ENCODE measurements around the gene C6. TPM values are rescaled to one million over a fixed set of nuclear protein-coding genes. Genes with fewer than 3 reads are reported as not detected.
"Not testable (repeated sequence)": the region's sequence is repeated elsewhere in the genome, so short reads cannot be mapped to it uniquely, and the experiment has no call there.

Gene C6
- total and polyA plus RNA-seq, 9 of the 15 experiments (the other 6 are each of a cell fraction or from before 2014, with no cell fraction given), result 0.09 TPM; not detected in 8

DNA sequence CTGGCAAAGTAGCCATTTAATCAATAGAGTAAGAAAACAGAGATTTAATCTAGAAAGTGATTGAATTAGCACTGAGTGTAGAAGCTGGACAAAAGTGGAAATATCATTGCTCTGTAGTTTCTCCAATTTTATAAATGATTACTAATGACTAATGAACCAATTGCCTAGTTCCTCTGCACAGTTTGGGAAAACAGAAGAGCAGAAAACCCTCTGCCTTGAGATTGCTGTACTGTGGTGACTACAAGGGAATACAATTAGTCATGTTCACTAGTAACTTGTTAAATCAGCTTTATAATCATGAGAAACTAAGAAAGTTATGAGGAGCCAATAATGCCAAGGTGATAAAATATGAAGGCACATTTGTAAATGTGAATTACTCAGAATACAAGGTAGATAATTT is 21.1 kb upstream of the C6 start:
- POLR2A ChIA-PET, result no interaction called here
- Histone ChIP-seq H3K4me1 (replicated peaks in 1 of 2; ENCODE audit: control insufficient read depth in 2 of 2, insufficient read depth in 2 of 2, low read length in 2 of 2) (no peaks in the 10 kb centered on the region), H4K20me1 (replicated peaks; ENCODE audit: control insufficient read depth, insufficient read depth, low read length) (no peaks in the 10 kb centered on the region), H3K27ac (ENCODE audit: extremely low read depth, low read depth, low read length) (no peak overlapping the region), H3K36me3 (ENCODE audit: control insufficient read depth, insufficient read depth, low read length) (no peaks in the 10 kb centered on the region), H2AFZ (ENCODE audit: low read depth, low read length) (no peak overlapping the region), H3K9me1 (ENCODE audit: control insufficient read depth, insufficient read depth, low read length) (no peaks in the 10 kb centered on the region), H3K9ac (ENCODE audit: insufficient read depth in 1 of 2, low read depth in 2 of 2, low read length in 2 of 2) (no peak overlapping the region), H3K4me3 (no peak overlapping the region), H3K4me2 (ENCODE audit: insufficient read depth, low read length) (no peak overlapping the region), H3K27me3 (ENCODE audit: control insufficient read depth in 2 of 2, insufficient read depth in 2 of 2, low read length in 2 of 2) (no peaks in the 10 kb centered on the region), H3K9me3 (replicated peaks; ENCODE audit: control insufficient read depth, insufficient read depth, low read depth, low read length) (no peaks in the 10 kb centered on the region), H3K79me2 (ENCODE audit: control insufficient read depth, insufficient read depth, low read length) (no peaks in the 10 kb centered on the region)
- no peak for FAIRE-seq
- no TSS peak for BruUV-seq (replicated peaks)
- no peak for DNase-seq (ENCODE audit: extremely low read depth in 1 of 4, low spot score in 3 of 4)
- no peak for ATAC-seq
- intact Hi-C loops (cut with micrococcal nuclease), result no loop called here
- TF ChIP-seq RBM17 (IDR thresholded peaks at IDR 0.05; ENCODE audit: borderline replicate concordance, low read depth, low read length), result no peak
- no peak for TF ChIP-seq ZNF165 (CRISPR knock-in tag; IDR thresholded peaks at IDR 0.05; ENCODE audit: borderline replicate concordance)
- TF ChIP-seq FOXK1 (CRISPR knock-in tag; IDR thresholded peaks at IDR 0.05; ENCODE audit: borderline replicate concordance), result no peak
- TF ChIP-seq STAT5B (CRISPR knock-in tag; IDR thresholded peaks at IDR 0.05), result no peak
- TF ChIP-seq NONO (IDR thresholded peaks at IDR 0.05; ENCODE audit: low read depth in 2 of 2, low read length in 1 of 2), result no peak
- TF ChIP-seq ZNF263 (CRISPR knock-in tag; IDR thresholded peaks at IDR 0.05; ENCODE audit: borderline replicate concordance), result no peak
- no peak for TF ChIP-seq SRSF1 (IDR thresholded peaks at IDR 0.05; ENCODE audit: low read depth, low read length)
- in situ Hi-C loops (cut with MboI), result no loop called here
- CTCF ChIA-PET (ENCODE audit: low intra/inter-chr PET ratio), result no interaction called here

DNA sequence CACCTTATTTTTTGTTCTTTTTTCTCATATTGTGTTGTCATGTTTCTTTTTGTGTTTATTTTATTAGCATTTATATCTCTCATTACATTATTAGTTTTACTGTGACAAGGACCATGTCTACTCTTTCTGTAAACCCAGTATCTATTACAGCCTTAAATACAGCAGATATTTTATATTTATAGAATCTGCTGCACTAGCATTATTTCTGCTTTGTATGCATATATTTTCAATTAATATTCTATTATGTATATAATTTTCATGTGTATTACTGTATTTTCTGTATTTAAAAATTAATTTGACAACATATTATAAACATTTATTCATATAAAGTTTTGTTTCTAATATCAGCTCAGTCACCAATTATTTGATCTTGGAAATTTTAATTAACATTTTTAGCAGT is 19.5 kb upstream of the C6 start:
- no peak for FAIRE-seq
- CTCF ChIA-PET (ENCODE audit: low intra/inter-chr PET ratio), result no interaction called here
- Histone ChIP-seq H3K9me1 (ENCODE audit: control insufficient read depth, insufficient read depth, low read length) (no peaks in the 10 kb centered on the region), H3K4me1 (replicated peaks in 1 of 2; ENCODE audit: control insufficient read depth in 2 of 2, insufficient read depth in 2 of 2, low read length in 2 of 2) (no peaks in the 10 kb centered on the region), H3K9me3 (replicated peaks; ENCODE audit: control insufficient read depth, insufficient read depth, low read depth, low read length) (no peaks in the 10 kb centered on the region; the same call in 1 of the 2 replicates), H3K79me2 (ENCODE audit: control insufficient read depth, insufficient read depth, low read length) (no peaks in the 10 kb centered on the region), H3K4me3 (no peak overlapping the region), H3K36me3 (ENCODE audit: control insufficient read depth, insufficient read depth, low read length) (no peaks in the 10 kb centered on the region), H3K27ac (ENCODE audit: extremely low read depth, low read depth, low read length) (no peak overlapping the region), H3K4me2 (ENCODE audit: insufficient read depth, low read length) (no peak overlapping the region), H2AFZ (ENCODE audit: low read depth, low read length) (no peak overlapping the region), H4K20me1 (replicated peaks; ENCODE audit: control insufficient read depth, insufficient read depth, low read length) (no peaks in the 10 kb centered on the region), H3K9ac (ENCODE audit: insufficient read depth in 1 of 2, low read depth in 2 of 2, low read length in 2 of 2) (no peak overlapping the region), H3K27me3 (ENCODE audit: control insufficient read depth in 2 of 2, insufficient read depth in 2 of 2, low read length in 2 of 2) (no peaks in the 10 kb centered on the region)
- ATAC-seq, result no peak
- POLR2A ChIA-PET, result no interaction called here
- BruUV-seq (replicated peaks), result no TSS peak
- no peak for DNase-seq (ENCODE audit: extremely low read depth in 1 of 4, low spot score in 3 of 4)
- in situ Hi-C loops (cut with MboI), result no loop called here
- intact Hi-C loops (cut with micrococcal nuclease), result no loop called here
- TF ChIP-seq ARID1B (IDR thresholded peaks at IDR 0.05) (no peak), ZNF316 (IDR thresholded peaks at IDR 0.05) (peak; percentile 51; the same call in 1 of the 2 replicates)

DNA sequence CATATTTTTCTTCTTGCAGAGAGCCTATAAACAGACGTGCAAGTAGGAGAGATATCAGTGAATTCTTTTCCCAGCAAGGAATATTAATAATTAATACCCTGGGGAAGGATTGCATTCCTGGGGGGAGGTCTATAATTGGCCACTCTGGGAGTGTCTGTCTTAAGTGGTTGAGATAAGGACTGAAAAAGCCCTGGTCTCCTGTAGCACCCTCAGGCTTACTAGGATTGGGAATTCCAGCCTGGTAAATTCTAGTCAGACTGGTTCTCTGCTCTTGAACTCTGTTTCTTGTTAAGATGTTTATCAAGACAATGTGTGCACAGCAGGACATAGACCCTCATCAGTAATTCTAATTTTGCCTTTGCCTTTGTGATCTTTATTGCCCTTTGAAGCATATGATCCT is 16.9 kb upstream of the C6 start:
- H3K79me2 ChIP-seq (ENCODE audit: control insufficient read depth, insufficient read depth, low read length); DNase-seq (ENCODE audit: extremely low read depth in 1 of 4, low spot score in 3 of 4); H3K9me1 ChIP-seq (ENCODE audit: control insufficient read depth, insufficient read depth, low read length); BruUV-seq (replicated peaks); CTCF ChIA-PET (ENCODE audit: low intra/inter-chr PET ratio); ATAC-seq; H3K9ac ChIP-seq (ENCODE audit: insufficient read depth in 1 of 2, low read depth in 2 of 2, low read length in 2 of 2); intact Hi-C loops (cut with micrococcal nuclease); FAIRE-seq; H3K4me1 ChIP-seq (replicated peaks in 1 of 2; ENCODE audit: control insufficient read depth in 2 of 2, insufficient read depth in 2 of 2, low read length in 2 of 2); H3K27me3 ChIP-seq (ENCODE audit: control insufficient read depth in 2 of 2, insufficient read depth in 2 of 2, low read length in 2 of 2); H4K20me1 ChIP-seq (replicated peaks; ENCODE audit: control insufficient read depth, insufficient read depth, low read length); H3K4me2 ChIP-seq (ENCODE audit: insufficient read depth, low read length); H2AFZ ChIP-seq (ENCODE audit: low read depth, low read length); POLR2A ChIA-PET; H3K4me3 ChIP-seq; H3K27ac ChIP-seq (ENCODE audit: extremely low read depth, low read depth, low read length); H3K36me3 ChIP-seq (ENCODE audit: control insufficient read depth, insufficient read depth, low read length); in situ Hi-C loops (cut with MboI); H3K9me3 ChIP-seq (replicated peaks; ENCODE audit: control insufficient read depth, insufficient read depth, low read depth, low read length): not testable (repeated sequence)
- 0% methylated on average over 1 of the region's 1 CpG for WGBS (ENCODE audit: insufficient coverage, low coverage, missing lambda C conversion rate)
